ENCODE measurements around the gene ECM2. TPM values are rescaled to one million over a fixed set of nuclear protein-coding genes. Genes with fewer than 3 reads are reported as not detected.

ECM2 gene
- total RNA-seq, 6 donors from 2014 or later: 2.1 to 11.3 (median 8.5) TPM

- ATAC-seq (ENCODE audit: low FRiP score in 2 of 2): no peak
- no peaks in the 10 kb centered on the region for H3K4me1 ChIP-seq
- H3K27ac ChIP-seq: no peak overlapping the region
- H3K9me3 ChIP-seq: no peaks in the 10 kb centered on the region
- WGBS, 2 donors: 83 to 87% methylated on average over 10 of the region's 10 CpGs
- H3K36me3 ChIP-seq: no peaks in the 10 kb centered on the region
- no peak for DNase-seq
- no peaks in the 10 kb centered on the region for H3K27me3 ChIP-seq
- TF ChIP-seq POLR2AphosphoS5 (IDR thresholded peaks at IDR 0.05) (no peak), POLR2A (IDR thresholded peaks at IDR 0.05) (no peak), EP300 (IDR thresholded peaks at IDR 0.05) (no peak), CTCF (IDR thresholded peaks at IDR 0.05) (no peak)
- H3K4me3 ChIP-seq: no peak overlapping the region
These were observed 12.5 kb downstream of the ECM2 start for GRCh38 chr9:92522983-92523970.

DNA sequence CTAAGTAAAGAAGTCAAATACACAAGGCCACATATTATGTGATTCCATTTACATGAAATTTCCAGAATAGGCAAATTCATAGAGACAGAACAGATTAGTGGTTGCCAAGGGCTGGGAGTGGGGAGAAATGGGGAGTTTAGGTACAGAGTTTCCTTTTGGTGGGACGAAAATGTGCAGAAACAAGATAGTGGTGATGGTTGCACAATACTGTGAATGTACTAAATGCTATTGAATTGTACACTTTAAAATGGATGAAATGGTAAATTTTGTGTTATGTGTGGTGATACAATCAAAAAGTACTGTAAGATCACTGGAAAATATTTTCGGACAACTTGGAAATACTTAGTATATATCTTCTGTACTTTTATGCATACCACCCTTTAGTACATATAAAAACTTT lies 15.0 kb downstream of the ECM2 start:
- no peak for TF ChIP-seq EP300 (IDR thresholded peaks at IDR 0.05)
- no peak for TF ChIP-seq POLR2AphosphoS5 (IDR thresholded peaks at IDR 0.05)
- no peak for TF ChIP-seq POLR2A (IDR thresholded peaks at IDR 0.05)
- no peak for TF ChIP-seq CTCF (IDR thresholded peaks at IDR 0.05)
- ATAC-seq (ENCODE audit: low FRiP score in 2 of 2) (no peak), DNase-seq (no peak)
- WGBS, 2 donors: 92 to 94% methylated on average over 2 of the region's 2 CpGs
- Histone ChIP-seq H3K4me1 (no peaks in the 10 kb centered on the region), H3K4me3 (no peak overlapping the region), H3K9me3 (no peaks in the 10 kb centered on the region), H3K27me3 (no peaks in the 10 kb centered on the region), H3K27ac (no peak overlapping the region), H3K36me3 (no peaks in the 10 kb centered on the region)

- Histone ChIP-seq H3K4me3 (no peak overlapping the region), H3K27ac (no peak overlapping the region), H3K4me1 (no peaks in the 10 kb centered on the region), H3K36me3 (no peaks in the 10 kb centered on the region), H3K9me3 (no peaks in the 10 kb centered on the region), H3K27me3 (no peaks in the 10 kb centered on the region)
- ATAC-seq (ENCODE audit: low FRiP score in 2 of 2) (no peak), DNase-seq (no peak)
- TF ChIP-seq CTCF (IDR thresholded peaks at IDR 0.05): no peak
- TF ChIP-seq EP300 (IDR thresholded peaks at IDR 0.05): no peak
- TF ChIP-seq POLR2A (IDR thresholded peaks at IDR 0.05): no peak
- no peak for TF ChIP-seq POLR2AphosphoS5 (IDR thresholded peaks at IDR 0.05)
- 89 to 94% methylated on average over 4 of the region's 4 CpGs for WGBS, 2 donors
These were observed 17.6 kb downstream of the ECM2 start for GRCh38 chr9:92518199-92518598.

GRCh38 chr9:92517046-92517445 lies 18.7 kb downstream of the ECM2 start:
- no peaks in the 10 kb centered on the region for H3K4me1 ChIP-seq
- no peak for ATAC-seq (ENCODE audit: low FRiP score in 2 of 2)
- no peaks in the 10 kb centered on the region for H3K36me3 ChIP-seq
- no peak overlapping the region for H3K27ac ChIP-seq
- WGBS, 2 donors: 73 to 75% methylated on average over 3 of the region's 3 CpGs
- H3K9me3 ChIP-seq: no peaks in the 10 kb centered on the region
- no peaks in the 10 kb centered on the region for H3K27me3 ChIP-seq
- no peak for DNase-seq
- TF ChIP-seq EP300 (IDR thresholded peaks at IDR 0.05): no peak
- TF ChIP-seq POLR2AphosphoS5 (IDR thresholded peaks at IDR 0.05): no peak
- TF ChIP-seq POLR2A (IDR thresholded peaks at IDR 0.05): no peak
- TF ChIP-seq CTCF (IDR thresholded peaks at IDR 0.05): no peak
- no peak overlapping the region for H3K4me3 ChIP-seq

Measured in upper lobe of left lung (tissue), 6 donors.